ENCODE data around the gene SPON1.
"Not testable (repeated sequence)": the region's sequence is repeated elsewhere in the genome, so short reads cannot be mapped to it uniquely, and the experiment has no call there.

The SPON1 gene

DNA sequence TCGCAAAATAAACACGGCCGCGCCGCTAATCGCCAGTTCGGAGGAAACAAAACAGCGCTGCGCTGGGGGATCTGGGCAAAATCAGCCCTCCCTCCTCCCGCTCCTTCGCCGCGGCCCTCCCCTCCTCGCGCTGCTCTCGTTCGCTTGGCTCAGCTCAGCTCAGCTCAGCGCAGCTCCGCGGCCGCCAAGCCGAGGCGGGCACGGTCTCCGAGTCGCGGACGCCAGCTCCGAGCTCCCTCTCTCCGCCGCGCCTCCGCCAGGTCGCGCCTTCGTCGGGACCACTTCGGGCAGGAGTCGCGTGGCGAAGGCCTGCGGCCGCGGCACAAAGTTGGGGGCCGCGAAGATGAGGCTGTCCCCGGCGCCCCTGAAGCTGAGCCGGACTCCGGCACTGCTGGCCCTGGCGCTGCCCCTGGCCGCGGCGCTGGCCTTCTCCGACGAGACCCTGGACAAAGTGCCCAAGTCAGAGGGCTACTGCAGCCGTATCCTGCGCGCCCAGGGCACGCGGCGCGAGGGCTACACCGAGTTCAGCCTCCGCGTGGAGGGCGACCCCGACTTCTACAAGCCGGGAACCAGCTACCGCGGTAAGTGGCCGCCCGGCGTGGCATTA is at the start of gene SPON1:
Gene SPON1, plus strand, starts transcription at position 162 of the 607 bp plus-strand sequence. Its CDS starts 182 bp downstream, at position 344.
- DNase-seq, result no peak

DNA sequence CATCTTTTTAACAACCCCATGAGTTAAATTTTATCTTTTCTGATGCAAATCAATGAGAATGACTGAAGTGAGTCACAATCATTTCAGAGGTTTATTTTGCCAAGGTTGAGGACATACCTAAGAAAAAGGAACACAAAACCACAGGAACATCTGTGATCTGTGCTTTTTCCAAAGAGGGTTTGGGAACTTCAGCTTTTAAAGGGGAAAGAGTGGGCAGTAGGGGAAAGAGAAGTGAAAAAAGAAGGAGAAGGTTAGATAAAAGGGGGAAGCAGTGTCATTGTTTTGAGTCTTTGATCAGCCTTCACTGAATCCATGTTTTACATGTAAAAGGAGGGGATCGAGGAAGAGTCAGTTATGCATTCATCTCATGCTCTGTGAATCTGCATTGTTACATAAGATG is 45.3 kb upstream of the SPON1 start:
- DNase-seq, result no peak

DNA sequence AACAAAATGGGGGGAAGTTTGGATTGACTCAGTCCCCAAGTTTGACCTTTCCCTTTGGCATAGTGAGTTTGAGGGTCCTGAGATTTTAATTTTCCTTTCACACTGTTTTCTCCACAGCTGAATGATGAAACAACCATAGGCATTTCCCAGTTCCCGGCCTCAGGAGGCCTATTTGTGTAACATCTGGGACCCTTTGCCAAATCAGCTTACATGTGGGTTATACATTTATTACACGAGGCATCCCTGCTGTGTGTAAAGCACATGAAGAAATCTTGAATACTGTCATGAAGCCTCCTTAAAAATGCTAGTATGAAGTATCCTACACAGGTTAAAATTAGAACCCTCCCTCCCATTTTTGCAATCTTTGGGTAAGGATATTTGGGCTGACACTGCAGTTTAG is 44.6 kb upstream of the SPON1 start:
- no peak for DNase-seq

DNA sequence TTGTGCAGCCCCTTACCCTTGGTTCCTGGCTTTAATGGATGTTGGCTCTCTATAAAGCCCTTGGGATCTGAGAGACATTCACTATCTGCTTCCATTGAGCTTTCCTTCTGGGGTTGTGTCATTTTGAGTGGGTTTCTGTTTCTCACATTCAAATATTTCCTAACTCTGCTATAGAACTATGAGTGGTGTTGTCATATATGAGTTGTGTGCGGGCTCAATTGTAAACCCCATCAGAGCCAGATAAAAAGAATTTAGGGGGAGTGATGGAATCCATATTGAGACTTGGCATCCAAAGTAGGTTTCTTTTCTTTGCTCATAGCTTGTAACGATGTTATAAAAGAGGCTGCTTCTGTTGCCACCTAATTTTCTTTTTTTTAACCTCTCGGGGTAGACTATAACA is 41.8 kb upstream of the SPON1 start:
- DNase-seq, result no peak

DNA sequence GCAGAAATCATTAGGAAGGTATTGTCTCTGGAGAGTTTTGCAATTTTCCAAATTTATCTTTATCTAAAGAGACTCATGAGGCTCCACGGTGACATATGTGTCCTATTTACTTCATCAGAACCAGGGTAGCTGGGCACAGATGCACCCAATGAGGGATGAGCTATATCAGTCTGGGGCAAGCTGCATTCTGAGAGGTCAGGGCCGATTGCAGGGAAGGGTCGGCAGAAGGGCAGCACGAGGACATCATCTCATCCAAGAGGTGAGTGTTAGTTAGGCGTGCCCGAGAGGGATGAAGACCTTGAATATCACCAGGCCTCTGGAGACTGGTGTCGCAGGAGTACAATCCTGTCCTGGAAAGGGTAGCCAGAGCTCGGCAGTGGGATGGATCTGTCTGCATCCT is 41.0 kb upstream of the SPON1 start:
- no peak for DNase-seq

DNA sequence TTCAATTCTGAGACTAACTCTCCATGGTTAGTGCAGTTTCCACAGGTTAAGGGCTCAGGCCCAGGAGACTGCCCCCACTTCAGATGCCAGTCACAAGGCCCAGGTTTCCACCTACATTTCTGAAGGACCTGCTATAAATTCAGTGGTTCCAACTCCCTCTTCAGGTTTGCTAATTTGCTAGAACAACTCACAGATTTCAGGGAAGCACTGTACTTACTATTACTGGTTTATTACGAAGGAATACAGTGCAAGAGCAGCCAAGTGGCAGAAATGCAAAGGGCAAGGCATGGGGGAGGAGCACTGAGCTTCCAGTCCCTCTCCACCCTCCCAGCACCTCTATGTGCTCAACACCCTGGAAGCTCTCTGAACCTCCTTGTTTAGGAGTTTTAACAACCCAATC is 39.3 kb upstream of the SPON1 start:
- no peak for DNase-seq

DNA sequence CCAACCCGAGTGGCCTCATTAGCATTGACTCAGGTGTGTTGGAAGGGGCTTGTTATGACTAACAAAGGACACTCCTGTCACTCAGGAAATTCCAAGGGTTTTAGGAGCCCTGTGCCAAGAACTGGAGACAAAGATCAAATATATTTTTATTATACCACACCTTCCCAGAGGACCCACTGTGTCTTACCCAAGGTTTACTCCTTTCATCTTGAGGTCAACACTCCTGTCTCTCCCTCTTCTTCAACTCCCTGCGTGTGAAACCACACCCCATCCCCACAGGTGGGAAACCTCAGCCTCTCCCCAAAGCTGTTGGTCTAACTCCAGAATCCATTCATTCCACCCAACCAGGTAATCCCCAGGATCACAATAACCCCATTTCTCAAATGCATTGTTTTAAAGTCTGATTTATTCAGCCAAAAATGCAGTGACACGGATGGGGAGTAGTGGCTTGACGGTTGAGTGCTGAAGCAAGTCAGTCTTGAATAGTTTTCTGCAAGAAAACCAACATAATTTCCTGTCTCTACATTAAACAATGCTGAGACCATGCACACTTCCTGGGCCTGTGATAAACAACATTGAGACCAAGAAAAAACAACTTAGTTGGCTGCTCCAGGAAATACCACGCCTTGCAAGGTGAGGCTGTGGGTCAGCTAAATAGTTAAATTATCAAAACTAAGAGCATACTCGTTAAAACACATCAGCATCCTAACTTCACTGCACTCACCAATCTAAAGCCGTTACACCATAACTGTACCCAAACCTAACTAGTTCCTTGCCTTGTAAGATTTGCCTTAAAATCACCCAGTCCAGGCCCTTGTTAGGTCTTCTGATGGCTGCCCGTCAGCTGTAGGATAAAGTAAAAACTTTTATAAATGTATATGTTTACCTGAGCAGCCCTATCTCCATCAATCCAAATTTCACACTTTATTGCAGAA is 38.5 kb upstream of the SPON1 start:
- DNase-seq, result no peak

DNA sequence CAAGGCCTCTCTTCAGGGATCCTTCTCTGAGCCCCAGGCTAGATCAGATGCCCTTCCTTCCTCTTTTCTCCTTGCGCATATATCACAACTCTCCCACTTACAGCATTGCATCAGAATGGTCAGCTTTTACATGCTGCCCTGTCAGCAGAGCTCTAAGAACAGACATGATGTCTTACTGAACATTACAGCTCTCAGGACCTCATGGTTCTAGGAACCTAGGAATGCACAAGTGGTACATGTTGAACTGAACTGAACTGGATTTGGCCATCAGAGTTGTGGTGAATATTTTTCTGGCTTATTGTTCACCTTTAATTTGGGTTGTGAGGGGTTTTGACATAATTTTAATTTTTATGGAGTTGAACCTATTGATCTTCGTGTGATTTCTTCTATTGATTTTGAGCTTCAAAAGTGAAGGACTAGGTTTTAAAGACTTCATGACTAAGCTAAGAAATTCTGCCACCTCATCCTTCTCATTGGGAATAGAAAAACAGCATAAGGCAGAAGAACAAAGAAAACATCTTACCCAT is 37.7 kb upstream of the SPON1 start:
- no peak for DNase-seq

DNA sequence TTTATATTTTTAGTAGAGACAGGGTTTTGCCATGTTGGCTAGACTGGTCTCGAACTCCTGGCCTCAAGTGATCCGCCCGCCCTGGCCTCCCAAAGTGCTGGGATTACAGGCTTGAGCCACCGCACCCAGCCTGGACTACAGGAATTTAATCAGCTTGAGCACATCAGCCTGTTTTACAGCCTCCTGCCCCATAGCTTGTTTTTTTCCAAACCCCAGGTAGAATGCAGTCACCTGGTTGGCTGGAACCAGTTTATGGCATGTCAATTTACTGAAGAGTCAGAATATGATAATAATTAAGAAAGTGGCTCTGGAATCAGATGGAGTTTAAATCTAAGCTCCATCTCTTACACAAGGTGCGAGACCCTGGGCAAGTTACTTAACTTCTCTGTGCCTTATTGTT is 36.2 kb upstream of the SPON1 start:
- DNase-seq, result not testable (repeated sequence)

DNA sequence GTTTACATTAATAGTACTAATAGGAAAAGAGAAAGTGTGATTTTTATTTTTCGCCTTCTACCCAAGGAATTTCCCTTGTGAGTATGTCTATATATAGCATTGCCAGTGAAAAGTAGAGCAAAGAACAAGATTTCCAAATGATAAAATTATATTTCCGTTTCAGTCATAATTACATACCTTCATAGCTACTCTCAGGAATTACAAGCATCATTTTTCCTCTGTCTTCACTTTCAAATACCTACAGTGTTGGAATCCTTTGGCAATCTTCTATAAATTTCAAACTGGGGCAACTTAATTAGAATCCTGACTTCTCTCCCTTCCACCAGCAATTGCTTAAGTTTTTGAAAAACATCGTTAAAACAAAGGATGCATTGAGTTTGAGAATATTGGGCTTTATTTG is 35.5 kb upstream of the SPON1 start:
- no peak for DNase-seq

DNA sequence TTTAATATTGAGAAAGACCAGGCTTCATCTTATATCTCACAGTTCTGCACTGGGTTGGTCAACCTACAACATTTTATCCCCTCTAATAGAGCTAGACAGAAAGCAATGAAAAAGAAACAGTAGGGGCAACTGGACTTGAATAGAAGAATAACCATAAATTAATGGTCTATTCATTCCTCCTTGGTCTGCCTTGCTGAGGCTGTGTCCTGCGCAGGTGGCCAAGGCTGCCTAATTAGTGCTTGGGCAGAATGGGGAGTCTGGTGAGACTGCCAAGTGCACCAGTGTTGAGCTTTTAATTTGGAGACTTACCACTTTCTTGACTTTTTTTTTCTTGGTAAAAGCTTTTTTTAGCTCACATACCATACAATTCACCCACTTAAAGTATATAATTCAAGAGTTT is 35.0 kb upstream of the SPON1 start:
- no peak for DNase-seq

DNA sequence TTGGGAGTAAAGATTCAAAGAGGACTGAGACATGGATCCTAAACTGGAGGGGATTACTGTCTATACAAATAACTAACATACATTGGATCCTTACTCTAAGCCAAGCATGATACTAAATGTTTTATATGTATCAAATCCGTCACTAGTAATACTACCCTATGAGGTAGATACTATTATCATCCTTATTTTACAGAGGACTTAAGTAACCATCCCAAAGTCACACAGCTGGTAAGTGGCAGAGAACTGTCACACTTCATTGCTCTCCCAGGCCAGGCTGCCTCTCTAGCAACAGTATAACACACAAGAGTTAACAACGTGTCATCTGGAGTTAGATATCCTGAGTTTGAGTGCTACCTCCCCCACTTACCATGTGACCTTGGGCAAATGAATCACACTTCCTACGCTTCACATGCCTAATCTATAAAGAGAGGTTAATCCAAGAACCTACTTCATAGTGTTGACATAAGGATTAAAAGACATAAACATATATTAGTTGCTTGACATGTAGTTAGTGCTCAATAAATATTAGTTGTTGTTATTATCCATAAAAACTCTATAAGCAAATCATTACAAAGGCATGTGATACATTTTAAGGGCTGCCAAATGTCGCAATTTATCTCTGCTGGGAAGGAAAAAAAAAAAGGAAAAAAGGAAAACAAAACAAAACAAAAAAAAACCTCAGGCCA is 33.8 kb upstream of the SPON1 start:
- no peak for DNase-seq

DNA sequence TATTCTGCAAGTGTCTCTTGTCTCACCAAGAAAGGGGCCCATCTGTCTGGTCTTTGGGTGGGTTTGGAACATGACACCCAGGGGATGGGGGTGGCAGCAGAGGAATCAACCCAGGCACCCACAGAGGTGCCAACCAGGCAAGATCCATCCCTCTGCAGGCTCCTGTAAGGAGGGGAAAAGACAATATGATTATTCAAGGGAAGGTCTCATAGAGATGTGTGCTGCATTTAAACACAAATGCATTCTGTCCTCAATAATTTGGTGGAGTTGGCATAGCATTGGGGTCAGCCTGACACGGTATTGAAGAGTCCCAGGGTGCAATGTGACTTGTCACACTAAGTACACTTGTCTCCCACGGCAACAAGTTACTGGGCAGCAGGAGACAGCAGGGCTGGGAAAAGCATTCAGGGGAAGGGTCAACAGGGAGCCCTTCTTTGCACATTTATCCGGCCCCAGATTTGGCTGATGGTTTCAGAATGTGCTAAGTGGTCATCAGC is 33.1 kb upstream of the SPON1 start:
- DNase-seq, result no peak

DNA sequence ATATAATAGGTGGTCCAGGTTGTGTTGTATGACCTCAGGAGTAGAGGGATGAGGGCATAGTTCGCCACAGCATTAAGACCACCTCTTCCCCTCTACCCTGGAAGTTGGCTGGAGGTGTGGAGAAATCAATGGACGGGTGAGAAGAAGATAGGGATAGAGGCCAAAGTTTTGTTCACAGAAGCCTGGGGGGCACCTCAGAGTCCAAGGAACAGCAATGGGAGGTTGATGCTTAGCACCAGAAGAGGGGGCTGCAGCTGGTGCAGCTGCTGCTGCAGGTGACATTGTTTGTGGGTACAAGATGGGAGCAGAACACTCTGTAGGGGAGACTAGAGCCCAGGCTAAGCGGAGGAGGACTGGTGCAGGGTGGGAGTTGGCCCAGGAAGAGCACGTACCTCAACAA is 31.2 kb upstream of the SPON1 start:
- DNase-seq, result no peak

DNA sequence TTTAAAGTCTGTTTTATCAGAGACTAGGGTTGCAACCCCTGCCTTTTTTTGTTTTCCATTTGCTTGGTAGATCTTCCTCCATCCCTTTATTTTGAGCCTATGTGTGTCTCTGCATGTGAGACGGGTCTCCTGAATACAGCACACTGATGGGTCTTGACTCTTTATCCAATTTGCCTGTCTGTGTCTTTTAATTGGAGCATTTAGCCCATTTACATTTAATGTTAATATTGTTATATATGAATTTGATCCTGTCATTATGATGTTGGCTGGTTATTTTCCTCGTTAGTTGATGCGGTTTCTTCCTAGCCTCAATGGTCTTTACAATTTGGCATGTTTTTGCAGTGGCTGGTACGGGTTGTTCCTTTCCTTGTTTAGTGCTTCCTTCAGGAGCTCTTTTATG is 25.4 kb upstream of the SPON1 start:
- not testable (repeated sequence) for DNase-seq

DNA sequence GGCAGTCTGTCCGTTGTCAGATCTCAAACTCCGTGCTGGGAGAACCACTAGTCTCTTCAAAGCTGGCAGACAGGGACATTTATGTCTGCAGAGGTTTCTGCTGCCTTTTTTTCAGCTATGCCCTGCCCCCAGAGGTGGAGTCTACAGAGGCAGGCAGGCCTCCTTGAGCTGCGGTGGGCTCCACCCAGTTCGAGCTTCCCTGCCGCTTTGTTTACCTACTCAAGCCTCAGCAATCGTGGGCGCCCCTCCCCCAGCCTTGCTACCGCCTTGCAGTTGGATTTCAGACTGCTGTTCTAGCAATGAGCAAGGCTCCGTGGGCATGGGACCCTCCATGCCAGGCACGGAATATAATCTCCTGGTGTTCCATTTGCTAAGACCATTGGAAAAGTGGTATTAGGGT is 23.7 kb upstream of the SPON1 start:
- DNase-seq, result not testable (repeated sequence)

DNA sequence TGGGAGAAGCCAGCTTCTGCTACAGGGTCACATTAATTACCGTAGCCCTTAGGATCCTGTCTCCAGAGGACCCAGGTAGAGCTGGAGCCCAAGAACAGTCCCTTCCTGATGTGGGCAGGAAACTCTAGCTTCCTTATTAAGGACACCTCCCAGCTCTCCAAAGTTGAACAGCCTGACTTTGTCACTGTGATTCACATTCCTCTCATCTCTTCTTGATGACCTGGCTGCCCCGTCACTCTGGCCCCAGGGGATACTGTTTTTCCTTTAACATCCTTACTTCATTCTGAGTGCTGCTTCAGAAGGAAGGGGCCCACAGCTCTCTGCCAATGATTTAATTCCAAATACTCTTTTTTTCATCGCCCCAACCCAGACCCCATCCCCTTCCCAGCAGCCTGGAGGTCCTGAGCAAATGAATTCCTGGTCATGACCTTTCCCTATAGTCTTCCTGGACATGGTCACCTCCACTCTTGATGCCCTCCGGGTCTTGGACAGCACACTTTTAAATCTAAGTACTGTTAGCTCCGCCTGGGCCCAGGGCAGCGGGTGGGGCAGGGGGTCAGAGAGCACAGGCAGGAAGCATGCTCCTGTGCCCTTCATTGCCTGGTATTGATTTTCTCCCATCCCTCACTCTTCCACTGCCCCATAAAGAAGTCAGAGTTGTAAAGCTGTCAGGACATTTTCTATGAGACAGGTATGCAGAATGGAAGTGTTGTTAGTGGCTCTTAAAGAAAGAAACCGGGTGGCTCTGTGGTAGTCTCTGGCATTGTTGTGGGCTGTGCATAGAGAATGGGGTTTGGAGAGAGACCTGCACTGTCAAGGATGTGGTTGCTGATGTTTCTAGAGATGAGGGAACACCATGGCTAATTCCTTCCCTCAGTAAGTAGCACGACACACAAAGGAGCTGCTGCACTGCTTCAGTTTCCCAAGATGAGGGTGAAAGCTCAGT is 22.3 kb upstream of the SPON1 start:
- no peak for DNase-seq

DNA sequence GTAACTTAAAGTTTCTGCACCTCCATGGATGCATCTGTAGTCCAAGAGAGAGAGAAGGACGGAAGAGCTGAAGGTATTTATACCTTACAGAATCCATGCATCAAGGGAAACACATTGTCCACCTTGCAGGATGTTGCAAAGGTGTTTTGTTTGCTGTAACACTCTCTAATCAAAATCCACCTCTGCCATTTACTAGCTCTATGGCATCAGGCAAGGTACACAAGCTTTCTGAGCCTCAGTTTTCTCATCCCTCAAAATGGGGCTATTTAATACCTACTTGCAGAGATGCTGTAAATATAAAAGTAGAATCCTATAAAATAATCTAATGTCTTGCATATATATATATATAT is 21.6 kb upstream of the SPON1 start:
- no peak for DNase-seq

DNA sequence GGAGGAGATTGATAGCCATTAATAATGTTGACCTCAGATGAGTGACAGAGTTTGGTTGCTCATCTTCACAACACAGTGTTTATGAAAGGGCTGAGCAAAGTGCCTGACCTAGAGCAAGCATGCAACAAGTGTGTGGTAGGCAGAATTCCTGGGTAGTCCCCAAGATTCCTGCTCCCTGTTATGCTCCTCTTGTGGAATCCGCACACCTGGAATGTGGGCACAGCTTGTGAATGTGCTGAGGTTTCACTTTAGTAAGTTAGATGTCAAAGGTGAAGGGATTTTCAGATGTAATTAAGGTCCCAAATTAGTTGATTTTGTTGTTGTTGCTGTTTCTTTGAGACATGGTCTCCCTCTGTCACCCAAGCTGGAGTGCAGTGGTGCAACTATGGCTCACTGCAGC is 20.7 kb upstream of the SPON1 start:
- no peak for DNase-seq

DNA sequence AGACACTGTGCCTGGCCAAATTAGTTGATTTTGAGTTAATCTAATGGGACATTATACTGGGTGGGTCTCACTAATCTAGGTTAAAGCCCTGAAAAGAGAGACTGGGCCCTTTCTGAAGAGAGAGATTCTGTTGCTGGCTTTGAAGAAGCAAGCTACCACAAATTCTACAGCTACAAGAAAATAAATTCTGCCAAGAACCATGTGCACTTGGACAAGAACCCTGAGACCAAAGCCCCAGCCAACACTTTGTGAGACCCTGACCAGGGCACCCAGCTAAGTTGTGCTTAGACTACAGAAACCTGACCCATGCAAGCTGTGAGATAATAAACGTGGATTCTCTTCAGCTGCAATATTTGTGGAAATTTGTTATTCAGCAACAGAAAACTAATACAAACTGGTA is 20.1 kb upstream of the SPON1 start:
- no peak for DNase-seq

DNA sequence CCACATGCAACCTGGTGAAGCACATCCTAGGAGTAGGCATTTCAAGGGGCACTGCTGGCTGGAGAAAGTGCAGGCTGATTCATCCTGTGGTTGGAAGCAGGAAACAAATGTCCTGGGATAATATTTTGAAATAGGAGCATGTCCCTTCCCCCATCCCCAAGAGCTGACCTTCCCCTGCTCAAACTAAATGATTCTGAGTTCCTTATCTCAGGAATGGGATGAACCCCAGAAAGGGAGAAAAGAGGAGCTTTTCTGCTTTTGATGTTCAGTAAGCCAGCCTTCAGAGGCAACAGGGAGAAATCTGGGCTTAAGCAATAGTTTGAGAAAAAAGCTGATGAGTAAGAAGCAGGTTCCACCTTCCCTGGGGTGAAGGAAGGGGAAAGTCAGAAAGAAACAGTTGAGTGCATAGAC is 19.5 kb upstream of the SPON1 start:
- DNase-seq, result no peak

DNA sequence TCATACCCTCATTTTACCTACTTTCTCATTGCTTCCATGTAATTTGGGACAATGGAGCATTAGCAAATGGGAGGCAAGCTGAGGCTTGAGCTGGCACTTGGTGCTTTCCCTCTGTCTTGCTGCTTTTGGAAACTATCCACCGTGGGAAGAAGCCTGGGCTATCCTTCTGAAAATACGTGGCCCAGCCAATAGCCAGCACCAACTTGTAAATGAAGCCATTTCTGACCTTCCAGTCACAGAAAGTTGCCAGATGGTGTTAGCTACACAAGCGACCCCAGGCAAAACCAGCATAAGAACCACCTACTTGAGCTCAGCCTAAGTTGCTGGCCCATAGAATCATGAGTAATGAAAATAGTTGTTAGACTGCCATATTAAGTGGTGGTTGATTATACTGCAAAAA is 18.5 kb upstream of the SPON1 start:
- DNase-seq, result no peak
